HS-27A (cell line): Measurements from ENCODE around the gene ASXL3.

Experiments used
- DNase-seq: peaks from one replicate; pipeline ENCODE4 v3.0.0-alpha.2; 2012; ENCODE audit warnings: low read depth, missing footprints

Gene ASXL3

GRCh38 chr18:33583901-33584300 lies 5.9 kb downstream of the ASXL3 start:
- DNase-seq, result no peak

GRCh38 chr18:33584548-33585430 lies 6.8 kb downstream of the ASXL3 start:
- no peak for DNase-seq

GRCh38 chr18:33585431-33585775 lies 7.4 kb downstream of the ASXL3 start:
- no peak for DNase-seq

- DNase-seq, result no peak
Measured at GRCh38 chr18:33588361-33588760, 10.3 kb downstream of the ASXL3 start.

GRCh38 chr18:33593261-33593660 lies 15.2 kb downstream of the ASXL3 start:
- DNase-seq, result no peak

- DNase-seq, result no peak
Measured at GRCh38 chr18:33594799-33595198, 16.8 kb downstream of the ASXL3 start.

GRCh38 chr18:33596178-33596854 lies 18.3 kb downstream of the ASXL3 start:
- DNase-seq, result no peak

- no peak for DNase-seq
Measured at GRCh38 chr18:33600846-33601245, 22.8 kb downstream of the ASXL3 start.

- no peak for DNase-seq
Measured at GRCh38 chr18:33603454-33603853, 25.4 kb downstream of the ASXL3 start.

GRCh38 chr18:33605250-33605649 lies 27.2 kb downstream of the ASXL3 start:
- no peak for DNase-seq

- DNase-seq, result no peak
Measured at GRCh38 chr18:33606621-33607020, 28.6 kb downstream of the ASXL3 start.

- DNase-seq, result no peak
Measured at GRCh38 chr18:33611525-33612135, 33.6 kb downstream of the ASXL3 start.

- DNase-seq, result no peak
Measured at GRCh38 chr18:33612632-33613031, 34.6 kb downstream of the ASXL3 start.

- DNase-seq, result no peak
Measured at GRCh38 chr18:33616556-33616955, 38.5 kb downstream of the ASXL3 start.

- no peak for DNase-seq
Measured at GRCh38 chr18:33627114-33627513, 49.1 kb downstream of the ASXL3 start.

- DNase-seq, result no peak
Measured at GRCh38 chr18:33630476-33630875, 52.5 kb downstream of the ASXL3 start.

GRCh38 chr18:33641141-33641540 lies 63.1 kb downstream of the ASXL3 start:
- DNase-seq, result no peak

- DNase-seq, result no peak
Measured at GRCh38 chr18:33644494-33644893, 66.5 kb downstream of the ASXL3 start.

GRCh38 chr18:33647365-33647764 lies 69.3 kb downstream of the ASXL3 start:
- no peak for DNase-seq

- no peak for DNase-seq
Measured at GRCh38 chr18:33652635-33653034, 74.6 kb downstream of the ASXL3 start.

- no peak for DNase-seq
Measured at GRCh38 chr18:33653231-33653630, 75.2 kb downstream of the ASXL3 start.

- DNase-seq, result no peak
Measured at GRCh38 chr18:33656889-33657448, 79.0 kb downstream of the ASXL3 start.
